Hepatocyte (in vitro differentiated cells): Measurements from ENCODE around the gene FBXO21. TPM values are rescaled to one million over a fixed set of nuclear protein-coding genes. Genes with fewer than 3 reads are reported as not detected.

Experiments
- DNase-seq: peaks from one replicate; pipeline ENCODE4 v3.0.0-alpha.2; 2016; ENCODE audit warnings: low spot score
- H2AFZ ChIP-seq: fragments of 200-600 bp; sonication (generic); 2 replicates; pipeline ENCODE4 v1.6.0; 2016; ENCODE audit warnings: antibody characterized with exemption, mild to moderate bottlenecking
- H3K27ac ChIP-seq: fragments of 200-600 bp; sonication (generic); 2 replicates; pipeline ENCODE4 v1.5.1; 2016; ENCODE audit warnings: mild to moderate bottlenecking
- H3K27me3 ChIP-seq: fragments of 200-600 bp; sonication (generic); 2 replicates; pipeline ENCODE4 v1.6.1; 2016
- H3K36me3 ChIP-seq: fragments of 200-600 bp; sonication (generic); replicated peaks from 2 replicates; pipeline ENCODE4 v1.5.1; 2016; ENCODE audit warnings: low read depth; ENCODE audit not compliant: insufficient read depth
- H3K4me1 ChIP-seq: fragments of 200-600 bp; sonication (generic); 2 replicates; pipeline ENCODE4 v1.5.1; 2016; ENCODE audit warnings: mild to moderate bottlenecking, moderate library complexity; ENCODE audit not compliant: insufficient read depth
- H3K4me2 ChIP-seq: fragments of 200-600 bp; sonication (generic); 2 replicates; pipeline ENCODE4 v1.6.0; 2016
- H3K4me3 ChIP-seq: fragments of 200-600 bp; sonication (generic); 2 replicates; pipeline ENCODE4 v1.5.1; 2016; ENCODE audit warnings: mild to moderate bottlenecking
- H3K79me2 ChIP-seq: fragments of 200-600 bp; sonication (generic); 2 replicates; pipeline ENCODE4 v1.6.0; 2017; ENCODE audit warnings: mild to moderate bottlenecking
- H3K9me2 ChIP-seq: fragments of 200-600 bp; sonication (generic); replicated peaks from 2 replicates; pipeline ENCODE4 v1.6.0; 2017; ENCODE audit warnings: mild to moderate bottlenecking; ENCODE audit not compliant: insufficient read depth
- H3K9me3 ChIP-seq: fragments of 200-600 bp; sonication (generic); 2 replicates; pipeline ENCODE4 v1.5.1; 2016; ENCODE audit warnings: low read depth, mild to moderate bottlenecking
- H4K20me1 ChIP-seq: fragments of 200-600 bp; sonication (generic); 2 replicates; pipeline ENCODE4 v1.6.0; 2016; ENCODE audit warnings: mild to moderate bottlenecking; ENCODE audit not compliant: insufficient read depth, poor library complexity, severe bottlenecking
- CTCF ChIP-seq: fragments of 200-600 bp; sonication (generic); IDR thresholded peaks from 2 replicates; pipeline ENCODE4 v1.5.1; 2016; ENCODE audit warnings: antibody characterized with exemption, mild to moderate bottlenecking; ENCODE audit not compliant: poor library complexity
- EZH2 ChIP-seq: fragments of 200-600 bp; sonication (generic); IDR thresholded peaks from 2 replicates; pipeline ENCODE4 v1.6.1; 2016; ENCODE audit warnings: antibody characterized with exemption, mild to moderate bottlenecking, borderline replicate concordance
- EZH2phosphoT487 ChIP-seq: fragments of 200-600 bp; sonication (generic); IDR thresholded peaks from one replicate; pipeline ENCODE4 v1.6.1; 2018; ENCODE audit warnings: antibody characterized with exemption, mild to moderate bottlenecking, low read depth, moderate library complexity; ENCODE audit not compliant: unreplicated experiment, severe bottlenecking
- WGBS: methylation state at CpG from one replicate; pipeline ENCODE4 v1.1.6; 2016; ENCODE audit warnings: low lambda C conversion rate; ENCODE audit errors: missing lambda C conversion rate; 5-methylcytosine and 5-hydroxymethylcytosine counted together
- polyA plus RNA-seq: library from polyadenylated mRNA; unstranded; fragments of >200 nt; fragmentation: Nextera tagmentation; extraction: Ambion mirVana; gene quantifications from 2 replicates; pipeline ENCODE4 v1.2.1, GENCODE V29; 2016
- total RNA-seq: library from RNA; depleted of rRNA; stranded (reverse); fragments of >200 nt; gene quantifications from 2 replicates; pipeline ENCODE4 v1.2.3, GENCODE V29; 2014

FBXO21 gene
- total and polyA plus RNA-seq, 2 experiments from 2014 or later: 41.9 to 68.0 TPM

- Histone ChIP-seq H2AFZ (no peak overlapping the region), H3K9me2 (no peaks in the 10 kb centered on the region), H3K4me1 (no peaks in the 10 kb centered on the region), H3K27ac (peak overlapping the region; percentile 48), H3K4me2 (no peak overlapping the region), H3K79me2 (no peaks in the 10 kb centered on the region), H4K20me1 (no peaks in the 10 kb centered on the region), H3K9me3 (no peaks in the 10 kb centered on the region), H3K27me3 (no peaks in the 10 kb centered on the region), H3K36me3 (no peaks in the 10 kb centered on the region), H3K4me3 (no peak overlapping the region)
- DNase-seq: peak; percentile 65
- TF ChIP-seq EZH2phosphoT487 (no peak), EZH2 (no peak), CTCF (no peak)
- WGBS: 21% methylated on average over 6 of the region's 6 CpGs
Observed at GRCh38 chr12:117125272-117125613, 65.0 kb downstream of the FBXO21 start.

- Histone ChIP-seq H3K36me3 (no peaks in the 10 kb centered on the region), H3K9me3 (no peaks in the 10 kb centered on the region), H3K9me2 (no peaks in the 10 kb centered on the region), H3K79me2 (no peaks in the 10 kb centered on the region), H4K20me1 (no peaks in the 10 kb centered on the region), H2AFZ (no peak overlapping the region), H3K27me3 (no peaks in the 10 kb centered on the region), H3K4me3 (no peak overlapping the region), H3K4me1 (no peaks in the 10 kb centered on the region), H3K4me2 (no peak overlapping the region), H3K27ac (peak overlapping the region; percentile 41)
- TF ChIP-seq EZH2phosphoT487 (no peak), CTCF (no peak), EZH2 (no peak)
- WGBS: 69% methylated on average over 8 of the region's 8 CpGs
- DNase-seq: no peak
Observed at GRCh38 chr12:117124421-117125271, 65.6 kb downstream of the FBXO21 start.

GRCh38 chr12:117121441-117121840 lies 68.8 kb downstream of the FBXO21 start:
- Histone ChIP-seq H3K27ac (no peak overlapping the region), H3K4me2 (no peak overlapping the region), H3K4me1 (no peaks in the 10 kb centered on the region), H3K79me2 (no peaks in the 10 kb centered on the region), H4K20me1 (no peaks in the 10 kb centered on the region), H3K36me3 (no peaks in the 10 kb centered on the region), H3K9me2 (no peaks in the 10 kb centered on the region), H2AFZ (no peak overlapping the region), H3K4me3 (no peak overlapping the region), H3K27me3 (no peaks in the 10 kb centered on the region), H3K9me3 (no peaks in the 10 kb centered on the region)
- no peak for DNase-seq
- 97% methylated on average over 3 of the region's 3 CpGs for WGBS
- no peak for TF ChIP-seq EZH2phosphoT487
- no peak for TF ChIP-seq EZH2
- no peak for TF ChIP-seq CTCF
